SJSA1 (cell line): ENCODE measurements around the gene LRP6. TPM values are rescaled to one million over a fixed set of nuclear protein-coding genes. Genes with fewer than 3 reads are reported as not detected.
A peak's percentile ranks its signal among the peaks of the same experiment; 100 is the strongest.
"Not testable (repeated sequence)": the region's sequence is repeated elsewhere in the genome, so short reads cannot be mapped to it uniquely, and the experiment has no call there.

Source experiments
- DNase-seq, 2 experiments: peaks; one replicate each; pipeline ENCODE4 v3.0.0-alpha.2; 2015 to 2020; ENCODE audit warnings: low spot score in 2 of 2, low read depth in 1 of 2
- H3K27ac ChIP-seq: fragments of 250-450 bp; sonication (Bioruptor Pico); 2 replicates; pipeline ENCODE4 v1.5.1; 2020; ENCODE audit warnings: mild to moderate bottlenecking, moderate library complexity
- H3K27me3 ChIP-seq: fragments of 250-450 bp; sonication (Bioruptor Pico); replicated peaks from 2 replicates; pipeline ENCODE4 v1.5.1; 2020; ENCODE audit warnings: mild to moderate bottlenecking, moderate library complexity
- H3K36me3 ChIP-seq: fragments of 250-450 bp; sonication (Bioruptor Pico); 2 replicates; pipeline ENCODE4 v1.5.1; 2020; ENCODE audit warnings: mild to moderate bottlenecking
- H3K4me1 ChIP-seq: fragments of 250-450 bp; sonication (Bioruptor Pico); replicated peaks from 2 replicates; pipeline ENCODE4 v1.6.1; 2021; ENCODE audit warnings: mild to moderate bottlenecking
- H3K4me3 ChIP-seq: fragments of 250-450 bp; sonication (Bioruptor Pico); 2 replicates; pipeline ENCODE4 v1.5.1; 2020; ENCODE audit warnings: mild to moderate bottlenecking
- H3K9me3 ChIP-seq: fragments of 250-450 bp; sonication (Bioruptor Pico); replicated peaks from 2 replicates; pipeline ENCODE4 v1.5.1; 2020; ENCODE audit warnings: mild to moderate bottlenecking
- total RNA-seq: library from RNA; depleted of rRNA; stranded (reverse); fragments of >200 nt; shearing (Covaris generic); gene quantifications from 2 replicates; pipeline ENCODE4 v1.2.3, GENCODE V29; 2014; rRNA removed

The LRP6 gene
- 25.2 and 31.3 TPM in 2 replicates for total RNA-seq

- Histone ChIP-seq H3K9me3 (no peaks in the 10 kb centered on the region), H3K36me3 (0 out of 2 replicates have a peak, but pooled peaks cover 3% of the 10 kb centered on the region), H3K27me3 (no peaks in the 10 kb centered on the region), H3K27ac (peak within 1 kb of the TSS; percentile 100), H3K4me1 (peaks cover 11% of the 10 kb centered on the region), H3K4me3 (peak within 1 kb of the TSS; percentile 76)
- peak; percentile 93 to 98 for DNase-seq
Measured at GRCh38 chr12:12266873-12267741, at the start of gene LRP6. LRP6 (minus strand) TSS chr12:12267044; CDS start chr12:12266735, 309 bp downstream.

- no peaks in the 10 kb centered on the region for H3K36me3 ChIP-seq
- H3K4me3 ChIP-seq = no peak overlapping the region
- H3K27me3 ChIP-seq = no peaks in the 10 kb centered on the region
- peaks cover 16% of the 10 kb centered on the region for H3K4me1 ChIP-seq
- no peak overlapping the region for H3K27ac ChIP-seq
- no peaks in the 10 kb centered on the region for H3K9me3 ChIP-seq
- DNase-seq = no peak
Measured at GRCh38 chr12:12315838-12316237, 49.0 kb upstream of the LRP6 start.

- H3K4me3 ChIP-seq, H3K4me1 ChIP-seq, H3K36me3 ChIP-seq, H3K27ac ChIP-seq, H3K27me3 ChIP-seq, DNase-seq, H3K9me3 ChIP-seq: not testable (repeated sequence)
Measured at GRCh38 chr12:12310695-12311094, 43.9 kb upstream of the LRP6 start.

- Histone ChIP-seq H3K27me3 (no peaks in the 10 kb centered on the region), H3K27ac (no peak overlapping the region), H3K9me3 (no peaks in the 10 kb centered on the region), H3K4me3 (no peak overlapping the region), H3K36me3 (no peaks in the 10 kb centered on the region), H3K4me1 (no peaks in the 10 kb centered on the region)
- no peak for DNase-seq
Measured at GRCh38 chr12:12305568-12306300, 38.9 kb upstream of the LRP6 start.

GRCh38 chr12:12302976-12303375 lies 36.1 kb upstream of the LRP6 start:
- no peaks in the 10 kb centered on the region for H3K27me3 ChIP-seq
- H3K36me3 ChIP-seq = no peaks in the 10 kb centered on the region
- no peak overlapping the region for H3K27ac ChIP-seq
- no peaks in the 10 kb centered on the region for H3K9me3 ChIP-seq
- no peak for DNase-seq
- H3K4me3 ChIP-seq = no peak overlapping the region
- H3K4me1 ChIP-seq = no peaks in the 10 kb centered on the region

GRCh38 chr12:12301122-12301521 lies 34.3 kb upstream of the LRP6 start:
- no peaks in the 10 kb centered on the region for H3K27me3 ChIP-seq
- no peaks in the 10 kb centered on the region for H3K36me3 ChIP-seq
- H3K9me3 ChIP-seq = no peaks in the 10 kb centered on the region
- no peak overlapping the region for H3K4me3 ChIP-seq
- no peak overlapping the region for H3K27ac ChIP-seq
- H3K4me1 ChIP-seq = no peaks in the 10 kb centered on the region
- no peak for DNase-seq

- DNase-seq = no peak
- Histone ChIP-seq H3K27ac (no peak overlapping the region), H3K4me1 (peaks cover 3% of the 10 kb centered on the region; the same call in 1 of the 2 replicates), H3K9me3 (no peaks in the 10 kb centered on the region), H3K4me3 (no peak overlapping the region), H3K27me3 (no peaks in the 10 kb centered on the region), H3K36me3 (no peaks in the 10 kb centered on the region)
Measured at GRCh38 chr12:12297201-12297830, 30.5 kb upstream of the LRP6 start.

- DNase-seq = no peak
- no peak overlapping the region for H3K27ac ChIP-seq
Measured at GRCh38 chr12:12294215-12295005, 27.6 kb upstream of the LRP6 start.

GRCh38 chr12:12290206-12290605 lies 23.4 kb upstream of the LRP6 start:
- Histone ChIP-seq H3K36me3 (no peaks in the 10 kb centered on the region), H3K9me3 (no peaks in the 10 kb centered on the region), H3K27me3 (no peaks in the 10 kb centered on the region), H3K27ac (no peak overlapping the region), H3K4me1 (peaks cover 3% of the 10 kb centered on the region; the same call in 1 of the 2 replicates), H3K4me3 (no peak overlapping the region)
- DNase-seq = no peak

More at GRCh38 chr12:12294215-12295005, 27.6 kb upstream of the LRP6 start:
- no peaks in the 10 kb centered on the region for H3K27me3 ChIP-seq
- no peak overlapping the region for H3K4me3 ChIP-seq
- peaks cover 3% of the 10 kb centered on the region; the same call in 1 of the 2 replicates for H3K4me1 ChIP-seq
- H3K9me3 ChIP-seq = no peaks in the 10 kb centered on the region
- H3K36me3 ChIP-seq = no peaks in the 10 kb centered on the region

- H3K27ac ChIP-seq = no peak overlapping the region
- no peaks in the 10 kb centered on the region for H3K9me3 ChIP-seq
- no peak overlapping the region for H3K4me3 ChIP-seq
- H3K36me3 ChIP-seq = no peaks in the 10 kb centered on the region
- DNase-seq = no peak
- H3K27me3 ChIP-seq = no peaks in the 10 kb centered on the region
- peaks cover 16% of the 10 kb centered on the region for H3K4me1 ChIP-seq
Measured at GRCh38 chr12:12286441-12286840, 19.6 kb upstream of the LRP6 start.

- Histone ChIP-seq H3K27ac (peak overlapping the region; percentile 43), H3K4me1 (peaks cover 20% of the 10 kb centered on the region), H3K27me3 (no peaks in the 10 kb centered on the region), H3K4me3 (no peak overlapping the region), H3K9me3 (0 out of 2 replicates have a peak, but pooled peaks cover 2% of the 10 kb centered on the region), H3K36me3 (no peaks in the 10 kb centered on the region)
- peak in 1 of 2 experiments; percentile 79 for DNase-seq
Measured at GRCh38 chr12:12282761-12283425, 16.0 kb upstream of the LRP6 start.

GRCh38 chr12:12282202-12282601 lies 15.4 kb upstream of the LRP6 start:
- H3K27me3 ChIP-seq = no peaks in the 10 kb centered on the region
- no peaks in the 10 kb centered on the region for H3K36me3 ChIP-seq
- no peak overlapping the region for H3K4me3 ChIP-seq
- no peak for DNase-seq
- peaks cover 24% of the 10 kb centered on the region for H3K4me1 ChIP-seq
- 0 out of 2 replicates have a peak, but pooled peaks cover 2% of the 10 kb centered on the region for H3K9me3 ChIP-seq
- H3K27ac ChIP-seq = no peak overlapping the region
